ENCODE measurements around the gene SMC1B. TPM values are rescaled to one million over a fixed set of nuclear protein-coding genes. Genes with fewer than 3 reads are reported as not detected.

SMC1B gene
- total RNA-seq, 2 experiments from 2014 or later, result 0.08 TPM; not detected in 1

DNA sequence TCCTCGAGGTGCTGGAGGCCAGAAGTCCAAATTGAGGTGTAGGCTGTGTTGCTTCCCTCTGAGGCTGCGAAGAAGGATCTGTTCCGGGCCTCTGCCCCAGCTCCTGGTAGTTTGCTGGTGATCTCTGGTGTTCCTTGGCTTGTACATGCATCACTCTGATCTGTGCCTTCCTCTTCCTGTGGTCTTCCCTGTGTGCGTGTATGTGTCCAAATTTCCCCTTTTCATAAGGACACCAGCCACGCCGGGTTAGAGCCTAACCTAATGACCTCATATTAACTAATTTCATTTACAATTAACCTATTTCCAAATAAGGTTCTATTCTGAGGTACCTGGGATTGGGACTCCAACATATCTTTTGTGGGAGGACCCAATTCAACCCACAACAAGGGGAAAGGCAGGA, 21.6 kb upstream of the SMC1B start:
- CTCF ChIA-PET (ENCODE audit: unreplicated experiment), result no interaction called here
- H3K79me2 ChIP-seq (ENCODE audit: insufficient read depth, low read depth, low read length), result no peaks in the 10 kb centered on the region
- no peak for TF ChIP-seq CTCF (conservative IDR thresholded peaks at IDR 0.05; ENCODE audit: low read length)
- no peak for TF ChIP-seq EZH2phosphoT487 (IDR thresholded peaks at IDR 0.05; ENCODE audit: borderline replicate concordance, low read depth, low read length)

DNA sequence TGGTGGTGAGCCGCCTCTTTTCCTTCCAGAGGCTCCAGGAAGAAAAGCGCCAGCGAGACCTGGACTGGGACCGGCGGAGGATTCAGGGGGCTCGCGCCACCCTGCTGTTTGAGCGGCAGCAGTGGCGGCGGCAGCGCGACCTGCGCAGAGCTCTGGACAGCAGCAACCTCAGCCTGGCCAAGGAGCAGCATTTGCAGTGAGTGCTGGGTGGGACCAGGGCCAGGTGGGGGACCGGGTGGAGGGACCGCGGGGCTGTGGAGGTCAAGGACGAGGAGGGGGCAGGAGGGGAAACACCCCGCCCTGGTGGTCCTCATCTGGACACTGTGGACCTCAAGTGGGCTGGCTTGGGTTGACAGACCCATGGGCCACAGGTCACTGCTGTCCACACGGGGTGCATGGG, 17.5 kb upstream of the SMC1B start:
- no peak overlapping the region for H3K4me3 ChIP-seq (ENCODE audit: low read depth, low read length, poor library complexity, severe bottlenecking)
- no peaks in the 10 kb centered on the region for H4K20me1 ChIP-seq (ENCODE audit: insufficient read depth, low read length)
- CTCF ChIA-PET (ENCODE audit: unreplicated experiment), result no interaction called here
- H3K36me3 ChIP-seq (ENCODE audit: insufficient read depth, low read length), result no peaks in the 10 kb centered on the region
- H3K27ac ChIP-seq (ENCODE audit: low read depth, low read length, poor library complexity, severe bottlenecking), result no peak overlapping the region
- no peaks in the 10 kb centered on the region for H3K4me1 ChIP-seq (ENCODE audit: insufficient read depth, low read length, poor library complexity, severe bottlenecking)
- no peaks in the 10 kb centered on the region for H3K9me2 ChIP-seq (ENCODE audit: insufficient read depth, low read length)
- no peak for TF ChIP-seq CTCF (conservative IDR thresholded peaks at IDR 0.05; ENCODE audit: low read length)
- no peak for TF ChIP-seq EZH2phosphoT487 (IDR thresholded peaks at IDR 0.05; ENCODE audit: borderline replicate concordance, low read depth, low read length)
- no peaks in the 10 kb centered on the region for H3K9me3 ChIP-seq (ENCODE audit: low read length)
- intact Hi-C loops (cut with micrococcal nuclease; ENCODE audit: unreplicated experiment), result no loop called here
- POLR2A ChIA-PET, result no interaction called here
- no TSS peak for BruUV-seq (replicated peaks)
- H2AFZ ChIP-seq (ENCODE audit: low read length), result no peak overlapping the region
- DNase-seq (ENCODE audit: low spot score), result no peak
- H3K4me2 ChIP-seq (ENCODE audit: low read length), result no peak overlapping the region
- H3K79me2 ChIP-seq (ENCODE audit: insufficient read depth, low read depth, low read length), result no peaks in the 10 kb centered on the region

More for the DNA sequence above, 21.6 kb upstream of the SMC1B start:
- POLR2A ChIA-PET, result no interaction called here
- H3K27ac ChIP-seq (ENCODE audit: low read depth, low read length, poor library complexity, severe bottlenecking), result no peak overlapping the region
- no peak for DNase-seq (ENCODE audit: low spot score)
- BruUV-seq (replicated peaks), result no TSS peak
- H2AFZ ChIP-seq (ENCODE audit: low read length), result no peak overlapping the region
- no peak overlapping the region for H3K4me3 ChIP-seq (ENCODE audit: low read depth, low read length, poor library complexity, severe bottlenecking)
- H3K9me2 ChIP-seq (ENCODE audit: insufficient read depth, low read length), result no peaks in the 10 kb centered on the region
- no peaks in the 10 kb centered on the region for H3K9me3 ChIP-seq (ENCODE audit: low read length)
- H3K4me2 ChIP-seq (ENCODE audit: low read length), result no peak overlapping the region
- no peaks in the 10 kb centered on the region for H3K4me1 ChIP-seq (ENCODE audit: insufficient read depth, low read length, poor library complexity, severe bottlenecking)
- H3K36me3 ChIP-seq (ENCODE audit: insufficient read depth, low read length), result no peaks in the 10 kb centered on the region
- intact Hi-C loops (cut with micrococcal nuclease; ENCODE audit: unreplicated experiment), result loop anchor here (1.0 to 2.0 kb wide), 2 partner anchors 166 to 332 kb away; no protein-coding TSS in a partner anchor
- no peaks in the 10 kb centered on the region for H4K20me1 ChIP-seq (ENCODE audit: insufficient read depth, low read length)

- intact Hi-C loops (cut with micrococcal nuclease; ENCODE audit: unreplicated experiment), result no loop called here
- Histone ChIP-seq H3K36me3 (ENCODE audit: insufficient read depth, low read length) (no peaks in the 10 kb centered on the region), H3K4me3 (ENCODE audit: low read depth, low read length, poor library complexity, severe bottlenecking) (no peak overlapping the region), H3K79me2 (ENCODE audit: insufficient read depth, low read depth, low read length) (no peaks in the 10 kb centered on the region), H4K20me1 (ENCODE audit: insufficient read depth, low read length) (no peaks in the 10 kb centered on the region), H3K4me2 (ENCODE audit: low read length) (no peak overlapping the region), H3K4me1 (ENCODE audit: insufficient read depth, low read length, poor library complexity, severe bottlenecking) (no peaks in the 10 kb centered on the region), H3K27ac (ENCODE audit: low read depth, low read length, poor library complexity, severe bottlenecking) (no peak overlapping the region), H3K9me2 (ENCODE audit: insufficient read depth, low read length) (no peaks in the 10 kb centered on the region), H3K9me3 (ENCODE audit: low read length) (no peaks in the 10 kb centered on the region), H2AFZ (ENCODE audit: low read length) (no peak overlapping the region)
- no TSS peak for BruUV-seq (replicated peaks)
- DNase-seq (ENCODE audit: low spot score), result no peak
- POLR2A ChIA-PET, result no interaction called here
- no peak for TF ChIP-seq CTCF (conservative IDR thresholded peaks at IDR 0.05; ENCODE audit: low read length)
- TF ChIP-seq EZH2phosphoT487 (IDR thresholded peaks at IDR 0.05; ENCODE audit: borderline replicate concordance, low read depth, low read length), result no peak
- CTCF ChIA-PET (ENCODE audit: unreplicated experiment), result no interaction called here
Observed at GRCh38 chr22:45429981-45430775, 16.8 kb upstream of the SMC1B start.
